ENCODE results near the gene ANKS1A.

Gene ANKS1A

DNA sequence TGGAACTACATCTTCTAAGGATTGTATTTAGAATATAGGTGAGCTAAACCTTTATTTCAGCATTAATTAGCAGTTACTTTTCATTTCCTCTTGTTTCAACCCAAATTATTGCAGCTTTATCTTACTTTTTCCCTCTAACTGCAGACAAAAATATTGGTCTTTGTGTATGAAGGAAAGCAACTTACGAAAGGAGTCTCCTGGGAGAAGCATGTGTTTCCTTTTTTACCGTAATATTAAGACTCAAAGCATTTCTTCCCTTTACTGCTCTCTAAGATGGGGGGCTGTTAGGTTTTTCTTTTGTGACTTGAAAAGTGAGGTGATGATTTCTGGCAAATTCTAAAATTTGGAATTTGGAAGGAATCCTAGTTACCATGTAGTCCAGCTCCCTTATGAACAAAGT is 141.0 kb downstream of the ANKS1A start:
- Histone ChIP-seq H3K4me1 (ENCODE audit: low read length) (no peaks in the 10 kb centered on the region), H3K4me2 (ENCODE audit: low read depth, low read length) (no peak overlapping the region), H3K27ac (ENCODE audit: low read length) (no peak overlapping the region)

DNA sequence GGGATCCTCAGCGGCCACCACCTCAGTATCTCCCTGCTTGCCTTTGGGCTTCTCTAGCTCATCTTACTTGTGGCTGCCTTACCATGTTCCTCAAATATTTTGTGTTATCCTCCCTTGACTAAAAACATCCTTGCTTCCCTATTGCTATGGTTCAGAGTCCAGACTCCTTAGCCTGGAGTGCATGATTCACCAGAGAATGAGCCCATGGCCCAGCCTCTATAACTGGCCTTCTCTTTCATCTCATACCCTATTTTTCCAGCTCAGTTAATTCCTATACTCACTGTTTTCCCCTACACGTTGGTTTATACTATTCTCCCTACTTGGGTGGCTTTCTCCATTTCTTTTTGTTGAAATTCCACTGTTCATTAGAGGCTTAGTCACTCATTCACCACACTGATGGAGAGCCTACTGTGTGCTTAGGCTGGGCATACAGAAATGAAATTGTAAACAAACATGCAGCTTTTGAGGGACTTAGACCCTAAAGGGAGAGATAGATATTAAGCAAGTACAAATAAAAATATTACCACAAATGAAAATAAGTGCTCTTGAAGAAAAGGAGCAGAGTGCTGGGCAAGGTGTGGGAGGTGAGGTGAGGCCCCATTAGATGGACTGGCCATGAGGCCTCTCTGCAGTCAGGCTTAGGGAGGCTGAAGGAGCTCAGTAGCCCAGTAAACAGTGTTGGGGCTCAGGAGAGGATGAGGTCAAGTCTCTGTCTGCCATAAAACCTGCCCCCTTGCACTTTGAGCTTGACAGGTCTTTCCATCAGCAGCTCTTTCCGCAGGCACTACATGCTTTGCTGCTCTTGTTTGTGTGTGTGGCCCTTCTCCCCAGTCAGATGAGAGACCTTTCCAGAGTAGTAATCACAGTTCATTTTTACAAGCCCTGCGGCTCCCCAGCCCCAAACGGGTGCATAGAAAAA is 142.8 kb downstream of the ANKS1A start:
- Histone ChIP-seq H3K27ac (ENCODE audit: low read length) (no peak overlapping the region), H3K9me3 (replicated peaks; ENCODE audit: insufficient read depth, low read length) (no peaks in the 10 kb centered on the region), H3K9me2 (replicated peaks; ENCODE audit: insufficient read depth, low read length) (no peaks in the 10 kb centered on the region), H3K4me3 (ENCODE audit: low read length) (no peak overlapping the region), H2AFZ (ENCODE audit: low read length) (no peak overlapping the region), H4K20me1 (ENCODE audit: insufficient read depth, low read length) (no peaks in the 10 kb centered on the region), H3K4me2 (ENCODE audit: low read depth, low read length) (no peak overlapping the region), H3K4me1 (ENCODE audit: low read length) (no peaks in the 10 kb centered on the region), H3K36me3 (replicated peaks; ENCODE audit: insufficient read depth, low read length) (no peaks in the 10 kb centered on the region), H3K79me2 (ENCODE audit: low read length) (no peaks in the 10 kb centered on the region), H3F3A (ENCODE audit: insufficient read depth, low read length) (no peaks in the 10 kb centered on the region), H3K9ac (ENCODE audit: low read length) (no peak overlapping the region), H3K27me3 (replicated peaks; ENCODE audit: insufficient read depth, low read length) (no peaks in the 10 kb centered on the region)
- no peak for TF ChIP-seq EZH2 (optimal IDR thresholded peaks at IDR 0.05; ENCODE audit: low read depth, low read length)
- TF ChIP-seq EZH2phosphoT487 (IDR thresholded peaks at IDR 0.05; ENCODE audit: low read length): no peak
- TF ChIP-seq, protein P1, sequence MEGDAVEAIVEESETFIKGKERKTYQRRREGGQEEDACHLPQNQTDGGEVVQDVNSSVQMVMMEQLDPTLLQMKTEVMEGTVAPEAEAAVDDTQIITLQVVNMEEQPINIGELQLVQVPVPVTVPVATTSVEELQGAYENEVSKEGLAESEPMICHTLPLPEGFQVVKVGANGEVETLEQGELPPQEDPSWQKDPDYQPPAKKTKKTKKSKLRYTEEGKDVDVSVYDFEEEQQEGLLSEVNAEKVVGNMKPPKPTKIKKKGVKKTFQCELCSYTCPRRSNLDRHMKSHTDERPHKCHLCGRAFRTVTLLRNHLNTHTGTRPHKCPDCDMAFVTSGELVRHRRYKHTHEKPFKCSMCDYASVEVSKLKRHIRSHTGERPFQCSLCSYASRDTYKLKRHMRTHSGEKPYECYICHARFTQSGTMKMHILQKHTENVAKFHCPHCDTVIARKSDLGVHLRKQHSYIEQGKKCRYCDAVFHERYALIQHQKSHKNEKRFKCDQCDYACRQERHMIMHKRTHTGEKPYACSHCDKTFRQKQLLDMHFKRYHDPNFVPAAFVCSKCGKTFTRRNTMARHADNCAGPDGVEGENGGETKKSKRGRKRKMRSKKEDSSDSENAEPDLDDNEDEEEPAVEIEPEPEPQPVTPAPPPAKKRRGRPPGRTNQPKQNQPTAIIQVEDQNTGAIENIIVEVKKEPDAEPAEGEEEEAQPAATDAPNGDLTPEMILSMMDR (IDR thresholded peaks at IDR 0.05; ENCODE audit: low read length): no peak
- DNase-seq: no peak

More for the DNA sequence above, 141.0 kb downstream of the ANKS1A start:
- H3K36me3 ChIP-seq (replicated peaks; ENCODE audit: insufficient read depth, low read length): no peaks in the 10 kb centered on the region
- H3F3A ChIP-seq (ENCODE audit: insufficient read depth, low read length): no peaks in the 10 kb centered on the region
- H3K27me3 ChIP-seq (replicated peaks; ENCODE audit: insufficient read depth, low read length): no peaks in the 10 kb centered on the region
- no peaks in the 10 kb centered on the region for H3K79me2 ChIP-seq (ENCODE audit: low read length)
- H3K4me3 ChIP-seq (ENCODE audit: low read length): no peak overlapping the region
- no peaks in the 10 kb centered on the region for H3K9me2 ChIP-seq (replicated peaks; ENCODE audit: insufficient read depth, low read length)
- no peaks in the 10 kb centered on the region for H4K20me1 ChIP-seq (ENCODE audit: insufficient read depth, low read length)
- no peak overlapping the region for H2AFZ ChIP-seq (ENCODE audit: low read length)
- H3K9ac ChIP-seq (ENCODE audit: low read length): no peak overlapping the region
- no peaks in the 10 kb centered on the region for H3K9me3 ChIP-seq (replicated peaks; ENCODE audit: insufficient read depth, low read length)
- TF ChIP-seq, protein P1 (IDR thresholded peaks at IDR 0.05; ENCODE audit: low read length): no peak
- no peak for TF ChIP-seq EZH2 (optimal IDR thresholded peaks at IDR 0.05; ENCODE audit: low read depth, low read length)
- TF ChIP-seq EZH2phosphoT487 (IDR thresholded peaks at IDR 0.05; ENCODE audit: low read length): no peak
- no peak for DNase-seq

DNA sequence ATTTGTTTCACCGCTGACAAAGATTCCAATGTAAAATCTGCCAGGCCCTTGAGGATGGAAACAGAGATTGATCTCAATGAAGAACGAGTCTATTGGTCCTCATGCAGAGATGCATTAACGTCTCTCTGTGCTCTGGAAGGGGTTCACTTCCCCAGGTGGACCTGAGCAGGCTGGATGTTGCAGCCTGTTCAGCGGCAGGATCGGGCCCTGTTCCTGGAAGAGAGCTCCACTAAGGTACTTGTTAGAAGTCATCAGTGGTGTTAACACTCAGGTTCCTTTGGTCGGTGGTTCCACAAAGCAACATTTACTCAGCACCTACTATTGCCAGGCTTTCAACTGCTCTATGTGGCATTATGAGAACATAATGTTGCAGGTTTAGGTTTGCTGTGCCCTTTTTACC is 144.6 kb downstream of the ANKS1A start:
- TF ChIP-seq, protein P1 (IDR thresholded peaks at IDR 0.05; ENCODE audit: low read length): no peak
- TF ChIP-seq EZH2phosphoT487 (IDR thresholded peaks at IDR 0.05; ENCODE audit: low read length): no peak
- no peak for TF ChIP-seq EZH2 (optimal IDR thresholded peaks at IDR 0.05; ENCODE audit: low read depth, low read length)
- DNase-seq: no peak
- Histone ChIP-seq H2AFZ (ENCODE audit: low read length) (no peak overlapping the region), H3K4me1 (ENCODE audit: low read length) (no peaks in the 10 kb centered on the region), H4K20me1 (ENCODE audit: insufficient read depth, low read length) (no peaks in the 10 kb centered on the region), H3K9me3 (replicated peaks; ENCODE audit: insufficient read depth, low read length) (no peaks in the 10 kb centered on the region), H3K9me2 (replicated peaks; ENCODE audit: insufficient read depth, low read length) (no peaks in the 10 kb centered on the region), H3F3A (ENCODE audit: insufficient read depth, low read length) (no peaks in the 10 kb centered on the region), H3K4me3 (ENCODE audit: low read length) (no peak overlapping the region), H3K79me2 (ENCODE audit: low read length) (no peaks in the 10 kb centered on the region), H3K27me3 (replicated peaks; ENCODE audit: insufficient read depth, low read length) (no peaks in the 10 kb centered on the region), H3K4me2 (ENCODE audit: low read depth, low read length) (no peak overlapping the region), H3K27ac (ENCODE audit: low read length) (no peak overlapping the region), H3K9ac (ENCODE audit: low read length) (no peak overlapping the region), H3K36me3 (replicated peaks; ENCODE audit: insufficient read depth, low read length) (no peaks in the 10 kb centered on the region)

Data from MM.1S (cell line).